AG20443 (cell line): ENCODE measurements around the gene CDH16.
"Not testable (repeated sequence)": the region's sequence is repeated elsewhere in the genome, so short reads cannot be mapped to it uniquely, and the experiment has no call there.

Source experiments
- DNase-seq: peaks from one replicate; pipeline ENCODE4 v3.0.0; 2012; ENCODE audit warnings: low spot score, mixed read lengths

Gene CDH16

GRCh38 chr16:66910175-66910940, 8.3 kb downstream of the CDH16 start:
- no peak for DNase-seq

- DNase-seq: no peak
Measured at GRCh38 chr16:66908762-66909559, 9.7 kb downstream of the CDH16 start.

- DNase-seq: no peak
Measured at GRCh38 chr16:66908116-66908515, 10.6 kb downstream of the CDH16 start.

- DNase-seq: no peak
Measured at GRCh38 chr16:66906916-66907836, 11.5 kb downstream of the CDH16 start.

- no peak for DNase-seq
Measured at GRCh38 chr16:66905633-66906539, 12.8 kb downstream of the CDH16 start.

- DNase-seq: no peak
Measured at GRCh38 chr16:66904846-66905632, 13.6 kb downstream of the CDH16 start.

- DNase-seq: no peak
Measured at GRCh38 chr16:66904428-66904845, 14.2 kb downstream of the CDH16 start.

GRCh38 chr16:66903544-66904427, 14.9 kb downstream of the CDH16 start:
- no peak for DNase-seq

GRCh38 chr16:66902648-66903543, 15.8 kb downstream of the CDH16 start:
- DNase-seq: no peak

- no peak for DNase-seq
Measured at GRCh38 chr16:66901626-66902025, 17.1 kb downstream of the CDH16 start.

- DNase-seq: no peak
Measured at GRCh38 chr16:66900721-66901441, 17.8 kb downstream of the CDH16 start.

- DNase-seq: peak; percentile 64
Measured at GRCh38 chr16:66899945-66900710, 18.6 kb downstream of the CDH16 start.

GRCh38 chr16:66899310-66899944, 19.3 kb downstream of the CDH16 start:
- DNase-seq: no peak

GRCh38 chr16:66898933-66899309, 19.8 kb downstream of the CDH16 start:
- DNase-seq: no peak

- DNase-seq: peak; percentile 62
Measured at GRCh38 chr16:66898207-66898606, 20.5 kb downstream of the CDH16 start.

GRCh38 chr16:66896682-66897081, 22.0 kb downstream of the CDH16 start:
- DNase-seq: not testable (repeated sequence)
